SK-N-SH (cell line): ENCODE results near the gene DLGAP5. TPM values are rescaled to one million over a fixed set of nuclear protein-coding genes. Genes with fewer than 3 reads are reported as not detected.

Experiments used
- CTCF ChIA-PET: fragments of 300-600, 350-600 bp; formaldehyde crosslinking; extraction: SDS; loops from one replicate; lab custom pipeline; 2021; lab: Yijun Ruan, JAX
- POLR2A ChIA-PET: fragments of 350-600 bp; sonication (Branson Sonifier 250); formaldehyde crosslinking; extraction: SDS; loops from one replicate; lab custom pipeline; 2020; ENCODE audit warnings: antibody characterized with exemption, inconsistent platforms; lab: Yijun Ruan, JAX
- DNase-seq: peaks from one replicate; pipeline ENCODE4 v3.0.0; 2012
- H2AFZ ChIP-seq: fragments of 200-600 bp; sonication (generic); 2 replicates; pipeline ENCODE4 v1.8.1; 2016; ENCODE audit warnings: antibody characterized with exemption, mild to moderate bottlenecking, low read depth
- H3F3A ChIP-seq: fragments of 200-600 bp; sonication (generic); replicated peaks from 2 replicates; pipeline ENCODE3; 2016; ENCODE audit warnings: antibody characterized with exemption, mild to moderate bottlenecking; ENCODE audit not compliant: insufficient read depth
- H3K27ac ChIP-seq, 2 experiments: fragments of 200-500 bp in 1 of 2; fragments of 200-600 bp in 1 of 2; sonication (Bioruptor generic) in 1 of 2; sonication (generic), shearing (Covaris generic) in 1 of 2; 2 replicates each; pipeline versions ENCODE4 v1.5.1 to v1.6.1; 2014 to 2016; ENCODE audit warnings: low read depth in 2 of 2, inconsistent platforms in 1 of 2, low read length in 1 of 2, mild to moderate bottlenecking in 1 of 2, mixed read lengths in 1 of 2
- H3K27me3 ChIP-seq: fragments of 200-600 bp; sonication (generic), shearing (Covaris generic); 2 replicates; pipeline ENCODE4 v1.6.1; 2016; ENCODE audit warnings: mixed run types; ENCODE audit not compliant: insufficient read depth
- H3K36me3 ChIP-seq, 2 experiments: fragments of 200-500 bp in 1 of 2; fragments of 200-600 bp in 1 of 2; sonication (Bioruptor generic) in 1 of 2; sonication (generic) in 1 of 2; replicated peaks in 1 of 2; 2 replicates each; pipeline versions ENCODE3 to v1.5.1; 2014 to 2016; ENCODE audit warnings: low read length in 1 of 2, mild to moderate bottlenecking in 1 of 2; ENCODE audit not compliant: insufficient read depth in 2 of 2, control insufficient read depth in 1 of 2
- H3K4me1 ChIP-seq, 2 experiments: fragments of 200-500 bp in 1 of 2; fragments of 200-600 bp in 1 of 2; sonication (Bioruptor generic) in 1 of 2; sonication (generic), shearing (Covaris generic) in 1 of 2; 2 replicates each; pipeline versions ENCODE4 v1.5.1 to v1.6.1; 2014 to 2016; ENCODE audit warnings: low read depth in 1 of 2, low read length in 1 of 2, mixed run types in 1 of 2; ENCODE audit not compliant: insufficient read depth in 2 of 2, control insufficient read depth in 1 of 2
- H3K4me2 ChIP-seq: fragments of 200-600 bp; sonication (generic), shearing (Covaris generic); 2 replicates; pipeline ENCODE4 v1.6.1; 2017; ENCODE audit warnings: mixed run types
- H3K4me3 ChIP-seq, 2 experiments: fragments of 200-500 bp in 1 of 2; fragments of 200-600 bp in 1 of 2; sonication (Bioruptor generic) in 1 of 2; sonication (generic), shearing (Covaris generic) in 1 of 2; 2 replicates each; pipeline versions ENCODE4 v1.5.1 to v1.8.1; 2014 to 2016; ENCODE audit warnings: low read depth in 2 of 2, inconsistent platforms in 1 of 2, low read length in 1 of 2, mild to moderate bottlenecking in 1 of 2, mixed read lengths in 1 of 2, moderate library complexity in 1 of 2
- H3K79me2 ChIP-seq: fragments of 200-600 bp; sonication (generic); 2 replicates; pipeline ENCODE4 v1.8.1; 2017; ENCODE audit warnings: mild to moderate bottlenecking; ENCODE audit not compliant: insufficient read depth
- H3K9ac ChIP-seq: fragments of 200-600 bp; sonication (generic); 2 replicates; pipeline ENCODE4 v1.6.1; 2017; ENCODE audit warnings: mixed run types
- H3K9me2 ChIP-seq: fragments of 200-600 bp; sonication (generic); 2 replicates; pipeline ENCODE4 v1.6.1; 2017; ENCODE audit warnings: mixed run types
- H3K9me3 ChIP-seq: fragments of 200-600 bp; sonication (generic); 2 replicates; pipeline ENCODE4 v1.6.1; 2017; ENCODE audit warnings: mixed run types, mild to moderate bottlenecking, moderate library complexity
- H4K20me1 ChIP-seq: fragments of 200-600 bp; sonication (generic); 2 replicates; pipeline ENCODE4 v1.6.1; 2017; ENCODE audit warnings: mild to moderate bottlenecking, mixed run types; ENCODE audit not compliant: insufficient read depth
- CHD2 ChIP-seq: fragments of 150-350 bp; IDR thresholded peaks from 2 replicates; pipeline ENCODE4 v1.6.1; 2018; ENCODE audit warnings: low read length; ENCODE audit not compliant: partially characterized antibody
- CTCF ChIP-seq: fragments of 200-600 bp; sonication (generic); IDR thresholded peaks from 2 replicates; pipeline ENCODE4 v1.6.1; 2017; ENCODE audit warnings: antibody characterized with exemption, mild to moderate bottlenecking, moderate library complexity
- EP300 ChIP-seq, 2 experiments: IDR thresholded peaks; 2 replicates each; pipeline versions ENCODE4 v1.4.0 to v1.6.1; 2012; ENCODE audit warnings: borderline replicate concordance in 1 of 2, low read depth in 1 of 2, low read length in 1 of 2
- EZH2phosphoT487 ChIP-seq: fragments of 200-600 bp; sonication (generic); IDR thresholded peaks from 2 replicates; pipeline ENCODE4 v1.6.1; 2017; ENCODE audit warnings: low read depth, mixed run types, mild to moderate bottlenecking, antibody characterized with exemption, moderate library complexity, borderline replicate concordance
- FOXM1 ChIP-seq: IDR thresholded peaks from 2 replicates; pipeline ENCODE4 v1.4.0; 2012; ENCODE audit warnings: low read depth, mild to moderate bottlenecking
- GABPA ChIP-seq: IDR thresholded peaks from 2 replicates; pipeline ENCODE4 v1.4.0; 2012; ENCODE audit warnings: low read depth, mild to moderate bottlenecking
- GATA2 ChIP-seq: sonication (generic); formaldehyde crosslinking; IDR thresholded peaks from 2 replicates; pipeline ENCODE4 v1.5.0; 2020; ENCODE audit warnings: mild to moderate bottlenecking, missing genetic modification reagents
- IRF3 ChIP-seq: fragments of 150-350 bp; IDR thresholded peaks from 2 replicates; pipeline ENCODE4 v1.6.1; 2016; ENCODE audit warnings: mild to moderate bottlenecking, low read depth, low read length
- JUND ChIP-seq: IDR thresholded peaks from 2 replicates; pipeline ENCODE4 v1.4.0; 2012
- MEF2A ChIP-seq: IDR thresholded peaks from 2 replicates; pipeline ENCODE4 v1.4.0; 2012; ENCODE audit warnings: low read depth, borderline replicate concordance
- MXI1 ChIP-seq: IDR thresholded peaks from 2 replicates; pipeline ENCODE4 v1.6.1; 2012; ENCODE audit warnings: mild to moderate bottlenecking, low read depth, low read length, improper control_type of control experiment
- NFIC ChIP-seq: IDR thresholded peaks from 2 replicates; pipeline ENCODE4 v1.4.0; 2012; ENCODE audit warnings: borderline replicate concordance
- NRF1 ChIP-seq: IDR thresholded peaks from 2 replicates; pipeline ENCODE4 v1.6.1; 2012; ENCODE audit warnings: low read depth, mild to moderate bottlenecking, low read length
- RFX5 ChIP-seq: IDR thresholded peaks from 2 replicates; pipeline ENCODE4 v1.6.1; 2012; ENCODE audit warnings: mild to moderate bottlenecking, improper control_type of control experiment, low read length
- RXRA ChIP-seq: IDR thresholded peaks from 2 replicates; pipeline ENCODE4 v1.4.0; 2012; ENCODE audit warnings: low read depth, mild to moderate bottlenecking, borderline replicate concordance
- YY1 ChIP-seq: IDR thresholded peaks from 2 replicates; pipeline ENCODE4 v1.4.0; 2012; ENCODE audit warnings: low read depth, mild to moderate bottlenecking
- WGBS: methylation state at CpG from one replicate; pipeline ENCODE4 v1.1.6; 2017; ENCODE audit warnings: low lambda C conversion rate; 5-methylcytosine and 5-hydroxymethylcytosine counted together
- polyA plus RNA-seq, 3 experiments: library from polyadenylated mRNA; depleted of rRNA; stranded (reverse); fragments of >200 nt; gene quantifications; 2 replicates each; pipeline ENCODE4 v1.2.3, GENCODE V29; 2012
- TF ChIP-seq, protein P1 (sequence below): IDR thresholded peaks from 2 replicates; pipeline ENCODE4 v1.4.0; 2012; ENCODE audit warnings: low read depth, borderline replicate concordance

The DLGAP5 gene
- polyA plus RNA-seq, 1 of the 3 experiments (the other 2 are of a cell fraction): 6.4 TPM

GRCh38 chr14:55220230-55220629, 28.8 kb upstream of the DLGAP5 start (continued):
- TF ChIP-seq CTCF (no peak), CHD2 (no peak)

GRCh38 chr14:55212634-55213033, 21.2 kb upstream of the DLGAP5 start:
- no peaks in the 10 kb centered on the region for H4K20me1 ChIP-seq
- H3K4me1 ChIP-seq: no peaks in the 10 kb centered on the region
- WGBS: 68% methylated on average over 10 of the region's 10 CpGs
- peak overlapping the region; percentile 81; the same call in 1 of the 2 replicates for H2AFZ ChIP-seq
- DNase-seq: no peak
- H3K36me3 ChIP-seq: no peaks in the 10 kb centered on the region
- no peaks in the 10 kb centered on the region for H3K79me2 ChIP-seq
- no peaks in the 10 kb centered on the region for H3F3A ChIP-seq
- H3K27ac ChIP-seq: no peak overlapping the region
- no peak overlapping the region for H3K9ac ChIP-seq
- no peak for TF ChIP-seq GABPA
- TF ChIP-seq RXRA: no peak
- TF ChIP-seq NRF1: no peak
- no peak for TF ChIP-seq MEF2A
- TF ChIP-seq IRF3: no peak
- TF ChIP-seq CHD2: no peak
- no peak for TF ChIP-seq NFIC
- TF ChIP-seq FOXM1: no peak
- TF ChIP-seq RFX5: no peak
- no peak for TF ChIP-seq MXI1
- TF ChIP-seq EZH2phosphoT487: no peak
- TF ChIP-seq GATA2 (CRISPR knock-in tag): no peak
- TF ChIP-seq EP300 (IDR thresholded peaks at IDR 0.05; ENCODE audit: borderline replicate concordance in 1 of 2, low read depth in 1 of 2, low read length in 1 of 2): no peak
- TF ChIP-seq YY1: no peak
- TF ChIP-seq, protein P1, sequence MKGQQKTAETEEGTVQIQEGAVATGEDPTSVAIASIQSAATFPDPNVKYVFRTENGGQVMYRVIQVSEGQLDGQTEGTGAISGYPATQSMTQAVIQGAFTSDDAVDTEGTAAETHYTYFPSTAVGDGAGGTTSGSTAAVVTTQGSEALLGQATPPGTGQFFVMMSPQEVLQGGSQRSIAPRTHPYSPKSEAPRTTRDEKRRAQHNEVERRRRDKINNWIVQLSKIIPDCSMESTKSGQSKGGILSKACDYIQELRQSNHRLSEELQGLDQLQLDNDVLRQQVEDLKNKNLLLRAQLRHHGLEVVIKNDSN: no peak
- no peak for TF ChIP-seq JUND
- no peak overlapping the region for H3K4me3 ChIP-seq
- ChIA-PET CTCF (interaction anchor here (0.6 to 2.3 kb wide), 24 partner anchors 11 to 1262 kb away, joined by 3 to 21 read pairs (median 4); partner anchors contain the start of gene FBXO34), POLR2A (no interaction called here)
- no peak overlapping the region for H3K4me2 ChIP-seq
- no peaks in the 10 kb centered on the region for H3K9me3 ChIP-seq
- no peaks in the 10 kb centered on the region for H3K27me3 ChIP-seq
- no peaks in the 10 kb centered on the region for H3K9me2 ChIP-seq
